ENCODE measurements around the gene LMO7. TPM values are rescaled to one million over a fixed set of nuclear protein-coding genes. Genes with fewer than 3 reads are reported as not detected.

LMO7 gene
- total RNA-seq, 1 experiment from 2014 or later: 20.4 TPM

DNA sequence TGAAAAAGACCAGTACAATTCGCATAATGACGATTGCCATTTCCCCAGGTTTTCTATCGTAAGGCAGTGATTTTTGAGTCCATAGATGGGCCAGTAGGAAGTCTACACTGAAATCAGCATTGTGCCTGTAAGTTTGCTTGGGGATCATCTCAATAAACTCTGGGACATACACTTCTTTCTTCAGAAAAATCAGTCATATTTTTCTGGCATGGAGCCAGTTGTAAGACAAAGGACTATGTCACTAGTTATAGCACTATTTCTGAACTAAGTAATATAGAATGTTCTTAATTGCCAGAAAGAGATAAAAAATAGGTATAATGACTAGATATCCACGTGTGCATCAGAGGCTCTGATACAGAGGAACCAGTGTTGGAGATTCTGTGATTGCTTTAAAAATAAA, 243.5 kb downstream of the LMO7 start:
- Histone ChIP-seq H2BK20ac (ENCODE audit: low read depth, low read length, poor library complexity, severe bottlenecking) (no peak overlapping the region), H2AFZ (ENCODE audit: low read length) (no peak overlapping the region), H3K23me2 (ENCODE audit: insufficient read length, low read depth, low read length, poor library complexity, severe bottlenecking) (no peaks in the 10 kb centered on the region), H4K20me1 (ENCODE audit: control insufficient read depth, insufficient read depth, insufficient read length) (no peaks in the 10 kb centered on the region), H2BK12ac (ENCODE audit: insufficient read length, low read depth, low read length) (no peak overlapping the region), H3K27ac (ENCODE audit: insufficient read length, low read depth, low read length) (no peak overlapping the region), H3K4me1 (ENCODE audit: insufficient read depth, low read length) (peaks cover 4% of the 10 kb centered on the region; the same call in 1 of the 2 replicates), H3K9ac (ENCODE audit: extremely low read depth, insufficient read length, low read length) (no peak overlapping the region), H2BK15ac (ENCODE audit: low read depth, low read length) (no peak overlapping the region), H3K4me2 (ENCODE audit: insufficient read depth, insufficient read length, low read length) (no peak overlapping the region), H3K79me2 (ENCODE audit: insufficient read depth, low read length) (no peaks in the 10 kb centered on the region), H4K91ac (ENCODE audit: insufficient read length, low read depth, low read length) (no peak overlapping the region), H3K27me3 (ENCODE audit: insufficient read depth, low read length) (no peaks in the 10 kb centered on the region), H3K79me1 (ENCODE audit: insufficient read depth, low read depth, low read length, poor library complexity, severe bottlenecking) (no peaks in the 10 kb centered on the region), H3K56ac (ENCODE audit: insufficient read length, low read depth, low read length) (no peak overlapping the region), H4K5ac (ENCODE audit: insufficient read length, low read depth, low read length) (no peak overlapping the region), H2AK5ac (ENCODE audit: insufficient read length, low read length) (no peak overlapping the region), H3K23ac (ENCODE audit: insufficient read length, low read depth, low read length) (no peak overlapping the region), H3K14ac (ENCODE audit: insufficient read depth, low read length) (no peak overlapping the region), H3K18ac (ENCODE audit: insufficient read length, low read depth, low read length) (no peak overlapping the region), H2BK120ac (ENCODE audit: low read depth, low read length, poor library complexity, severe bottlenecking) (no peak overlapping the region), H3K9me3 (ENCODE audit: control insufficient read depth, low read depth, low read length) (no peaks in the 10 kb centered on the region), H3T11ph (ENCODE audit: low read length) (no peak overlapping the region), H2BK5ac (ENCODE audit: insufficient read length, low read length) (no peak overlapping the region), H4K8ac (replicated peaks; ENCODE audit: insufficient read length, low read depth, low read length) (no peak overlapping the region), H3K4ac (ENCODE audit: low read depth, low read length) (no peak overlapping the region)
- Mint-ChIP-seq H3K4me1 (peaks cover 20 to 27% of the 10 kb centered on the region in 2 experiments), H3K4me3 (no peak overlapping the region), H3K9me3 (no peaks in the 10 kb centered on the region), H3K27me3 (ENCODE audit: low read depth) (no peaks in the 10 kb centered on the region), H3K36me3 (ENCODE audit: insufficient read depth in 1 of 3, low read depth in 3 of 3) (no peaks in the 10 kb centered on the region), H3K27ac (no peak overlapping the region)
- no peak for DNase-seq
- no CpG with 5 or more reads among the region's 4 CpGs for WGBS (ENCODE audit: extremely low coverage, insufficient read length, low lambda C conversion rate)
- no peak for TF ChIP-seq CTCF (conservative IDR thresholded peaks at IDR 0.05)
